ENCODE measurements around the gene KCTD21. TPM values are rescaled to one million over a fixed set of nuclear protein-coding genes. Genes with fewer than 3 reads are reported as not detected.

The KCTD21 gene
- polyA plus RNA-seq, 2 donors: 6.3 to 7.0 TPM

- Histone ChIP-seq H3K9me3 (ENCODE audit: control insufficient read depth in 2 of 2, insufficient read depth in 1 of 2, low read depth in 1 of 2, low read length in 1 of 2) (no peaks in the 10 kb centered on the region), H3K4me1 (ENCODE audit: control insufficient read depth in 2 of 2, insufficient read depth in 2 of 2, low read length in 1 of 2) (no peaks in the 10 kb centered on the region), H3K27ac (ENCODE audit: low read depth in 2 of 2, low read length in 1 of 2) (no peak overlapping the region), H3K27me3 (ENCODE audit: control insufficient read depth in 1 of 2, insufficient read depth in 2 of 2, low read length in 2 of 2) (no peaks in the 10 kb centered on the region), H3K36me3 (ENCODE audit: control insufficient read depth in 2 of 2, insufficient read depth in 2 of 2, low read length in 1 of 2) (peaks cover 4 to 26% of the 10 kb centered on the region in 2 donors), H3K4me3 (ENCODE audit: low read depth in 1 of 2, low read length in 2 of 2) (no peak overlapping the region)
- WGBS, 2 donors: 89 to 90% methylated on average over 29 to 31 of the region's 31 CpGs
Measured at GRCh38 chr11:78210000-78210608, 21.7 kb upstream of the KCTD21 start.

DNA sequence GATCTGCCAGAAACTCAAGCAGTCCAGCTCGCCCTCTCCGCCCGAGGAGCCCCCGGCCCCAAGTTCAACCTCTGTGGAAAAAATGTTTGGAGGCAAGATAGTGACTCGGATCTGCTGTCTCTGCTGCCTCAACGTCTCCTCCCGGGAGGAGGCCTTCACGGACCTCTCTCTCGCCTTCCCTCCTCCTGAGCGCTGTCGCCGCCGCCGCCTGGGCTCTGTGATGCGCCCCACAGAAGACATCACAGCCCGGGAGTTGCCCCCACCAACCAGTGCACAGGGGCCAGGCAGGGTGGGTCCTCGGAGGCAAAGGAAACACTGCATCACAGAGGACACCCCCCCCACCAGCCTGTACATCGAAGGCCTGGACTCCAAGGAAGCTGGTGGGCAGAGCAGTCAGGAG lies 21.1 kb upstream of the KCTD21 start:
- no peaks in the 10 kb centered on the region for H3K27me3 ChIP-seq (ENCODE audit: control insufficient read depth in 1 of 2, insufficient read depth in 2 of 2, low read length in 2 of 2)
- H3K4me3 ChIP-seq (ENCODE audit: low read depth in 1 of 2, low read length in 2 of 2): no peak overlapping the region
- 92% methylated on average over 18 of the region's 18 CpGs for WGBS, 2 donors
- no peak overlapping the region for H3K27ac ChIP-seq (ENCODE audit: low read depth in 2 of 2, low read length in 1 of 2)
- peaks cover 4 to 23% of the 10 kb centered on the region in 2 donors for H3K36me3 ChIP-seq (ENCODE audit: control insufficient read depth in 2 of 2, insufficient read depth in 2 of 2, low read length in 1 of 2)
- H3K9me3 ChIP-seq (ENCODE audit: control insufficient read depth in 2 of 2, insufficient read depth in 1 of 2, low read depth in 1 of 2, low read length in 1 of 2): no peaks in the 10 kb centered on the region
- H3K4me1 ChIP-seq (ENCODE audit: control insufficient read depth in 2 of 2, insufficient read depth in 2 of 2, low read length in 1 of 2): no peaks in the 10 kb centered on the region

DNA sequence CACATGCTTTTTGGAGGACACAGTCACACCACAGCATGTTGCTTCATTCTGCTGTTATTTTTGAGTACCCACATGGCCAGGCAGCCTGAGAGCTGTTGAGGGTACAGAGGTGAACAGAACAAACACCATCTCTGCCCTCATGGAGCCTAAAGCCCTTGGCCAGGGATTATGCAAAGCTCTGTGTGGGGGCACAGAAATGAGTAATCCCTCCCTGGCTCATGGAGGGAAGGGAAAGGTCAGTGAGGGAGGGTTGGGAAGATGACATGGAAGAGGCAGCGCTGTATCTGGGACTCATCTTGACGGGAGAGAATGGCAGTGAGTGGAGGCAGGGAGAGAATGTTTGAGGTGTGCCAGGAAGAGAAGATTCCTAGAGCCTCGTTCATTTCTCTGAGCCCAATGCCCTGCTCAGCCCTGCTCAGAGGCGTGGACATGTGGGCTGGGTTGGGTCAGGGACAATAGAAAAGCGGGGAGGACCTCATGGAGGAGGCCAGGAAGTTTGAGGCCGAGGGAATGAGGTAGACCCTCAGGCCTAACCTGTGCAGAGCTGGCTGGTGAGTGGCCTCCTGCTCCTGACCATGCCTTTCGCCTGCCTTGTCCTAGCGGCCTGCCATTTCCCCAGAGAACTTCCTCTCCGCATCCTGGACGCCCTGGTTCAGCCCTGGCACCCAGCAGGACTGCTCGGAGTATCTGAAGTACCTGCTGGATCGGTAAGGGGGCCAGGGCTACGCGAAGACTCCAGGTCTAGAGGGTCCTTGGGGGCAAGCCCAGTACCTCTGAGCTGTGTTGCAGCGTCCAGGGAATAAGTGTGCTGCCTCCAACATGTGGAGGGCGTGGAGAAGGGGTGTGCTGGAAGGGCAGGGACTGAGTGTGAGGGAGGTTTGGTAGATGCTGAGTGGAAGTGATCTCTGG lies 20.1 kb upstream of the KCTD21 start:
- no peaks in the 10 kb centered on the region for H3K4me1 ChIP-seq (ENCODE audit: control insufficient read depth in 2 of 2, insufficient read depth in 2 of 2, low read length in 1 of 2)
- H3K36me3 ChIP-seq (ENCODE audit: control insufficient read depth in 2 of 2, insufficient read depth in 2 of 2, low read length in 1 of 2): peaks cover 4 to 19% of the 10 kb centered on the region in 2 donors
- H3K27ac ChIP-seq (ENCODE audit: low read depth in 2 of 2, low read length in 1 of 2): no peak overlapping the region
- H3K4me3 ChIP-seq (ENCODE audit: low read depth in 1 of 2, low read length in 2 of 2): no peak overlapping the region
- H3K27me3 ChIP-seq (ENCODE audit: control insufficient read depth in 1 of 2, insufficient read depth in 2 of 2, low read length in 2 of 2): no peaks in the 10 kb centered on the region
- WGBS, 2 donors: 92 to 95% methylated on average over 16 of the region's 16 CpGs
- no peaks in the 10 kb centered on the region for H3K9me3 ChIP-seq (ENCODE audit: control insufficient read depth in 2 of 2, insufficient read depth in 1 of 2, low read depth in 1 of 2, low read length in 1 of 2)

DNA sequence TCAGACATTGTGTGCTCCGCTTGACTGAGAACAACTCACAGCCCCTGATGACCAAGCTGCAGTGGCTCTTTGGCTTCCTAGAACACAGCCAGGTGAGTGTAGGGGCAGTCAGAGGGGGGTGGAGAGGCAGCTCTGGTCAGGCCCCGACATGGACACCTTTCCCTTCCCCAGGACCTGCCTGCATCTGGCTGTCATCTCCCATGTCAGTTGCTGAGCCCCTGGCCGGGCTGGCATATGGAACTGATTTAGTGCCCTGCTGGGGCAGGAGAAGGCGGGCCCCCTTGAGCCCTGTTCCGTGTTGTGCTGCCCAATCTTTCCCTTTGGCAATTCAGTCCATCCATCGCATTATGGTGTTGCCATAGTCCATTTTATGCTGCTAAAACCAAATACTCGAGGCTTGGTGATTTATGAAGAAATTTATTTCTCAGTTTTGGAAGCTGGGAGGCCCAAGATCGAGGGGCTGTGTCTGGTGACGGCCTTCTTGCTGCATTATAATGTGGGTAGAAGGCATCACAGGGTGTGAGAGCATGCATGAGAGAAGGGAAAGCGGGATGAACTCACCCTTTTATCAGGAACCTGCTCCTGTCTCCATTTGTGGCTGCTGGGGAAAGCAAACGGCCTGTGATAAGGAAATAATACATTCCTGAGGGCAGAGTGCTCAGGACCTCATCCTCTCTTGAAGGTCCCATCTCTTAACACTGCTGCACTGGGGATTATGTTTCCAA lies 19.3 kb upstream of the KCTD21 start:
- 85 to 88% methylated on average over 11 of the region's 11 CpGs for WGBS, 2 donors
- Histone ChIP-seq H3K27me3 (ENCODE audit: control insufficient read depth in 1 of 2, insufficient read depth in 2 of 2, low read length in 2 of 2) (no peaks in the 10 kb centered on the region), H3K27ac (ENCODE audit: low read depth in 2 of 2, low read length in 1 of 2) (no peak overlapping the region), H3K4me1 (ENCODE audit: control insufficient read depth in 2 of 2, insufficient read depth in 2 of 2, low read length in 1 of 2) (no peaks in the 10 kb centered on the region), H3K9me3 (ENCODE audit: control insufficient read depth in 2 of 2, insufficient read depth in 1 of 2, low read depth in 1 of 2, low read length in 1 of 2) (no peaks in the 10 kb centered on the region), H3K36me3 (ENCODE audit: control insufficient read depth in 2 of 2, insufficient read depth in 2 of 2, low read length in 1 of 2) (peaks cover 4 to 19% of the 10 kb centered on the region in 2 donors), H3K4me3 (ENCODE audit: low read depth in 1 of 2, low read length in 2 of 2) (no peak overlapping the region)

GRCh38 chr11:78205691-78206090 lies 17.3 kb upstream of the KCTD21 start:
- H3K27ac ChIP-seq (ENCODE audit: low read depth in 2 of 2, low read length in 1 of 2): no peak overlapping the region
- WGBS, 2 donors: 93 to 96% methylated on average over 7 of the region's 7 CpGs
- H3K9me3 ChIP-seq (ENCODE audit: control insufficient read depth in 2 of 2, insufficient read depth in 1 of 2, low read depth in 1 of 2, low read length in 1 of 2): no peaks in the 10 kb centered on the region
- H3K36me3 ChIP-seq (ENCODE audit: control insufficient read depth in 2 of 2, insufficient read depth in 2 of 2, low read length in 1 of 2): peaks cover 4 to 25% of the 10 kb centered on the region in 2 donors
- H3K4me1 ChIP-seq (ENCODE audit: control insufficient read depth in 2 of 2, insufficient read depth in 2 of 2, low read length in 1 of 2): no peaks in the 10 kb centered on the region
- no peak overlapping the region for H3K4me3 ChIP-seq (ENCODE audit: low read depth in 1 of 2, low read length in 2 of 2)
- no peaks in the 10 kb centered on the region for H3K27me3 ChIP-seq (ENCODE audit: control insufficient read depth in 1 of 2, insufficient read depth in 2 of 2, low read length in 2 of 2)

DNA sequence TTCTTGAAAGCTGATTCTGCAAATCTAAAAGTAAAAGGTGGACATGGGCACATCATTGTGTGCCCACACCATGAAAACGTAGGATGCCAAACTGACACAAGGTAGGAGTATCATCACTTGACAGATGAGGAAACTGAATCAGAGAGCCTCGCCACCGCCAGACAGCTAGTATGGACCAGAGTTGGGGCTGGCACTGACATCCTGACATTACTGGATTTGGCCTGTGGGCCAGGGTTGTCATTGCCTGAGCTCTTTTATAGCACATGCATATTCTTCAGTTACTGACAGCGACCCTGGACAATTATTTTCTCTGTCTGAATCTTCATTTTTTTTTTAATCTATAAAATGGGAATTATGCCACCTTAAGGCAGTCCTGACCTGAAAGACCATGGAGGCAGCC lies 16.8 kb upstream of the KCTD21 start:
- H3K27ac ChIP-seq (ENCODE audit: low read depth in 2 of 2, low read length in 1 of 2): no peak overlapping the region
- H3K9me3 ChIP-seq (ENCODE audit: control insufficient read depth in 2 of 2, insufficient read depth in 1 of 2, low read depth in 1 of 2, low read length in 1 of 2): no peaks in the 10 kb centered on the region
- 90 to 95% methylated on average over 4 of the region's 4 CpGs for WGBS, 2 donors
- H3K27me3 ChIP-seq (ENCODE audit: control insufficient read depth in 1 of 2, insufficient read depth in 2 of 2, low read length in 2 of 2): no peaks in the 10 kb centered on the region
- H3K36me3 ChIP-seq (ENCODE audit: control insufficient read depth in 2 of 2, insufficient read depth in 2 of 2, low read length in 1 of 2): peaks cover 4 to 26% of the 10 kb centered on the region in 2 donors
- H3K4me1 ChIP-seq (ENCODE audit: control insufficient read depth in 2 of 2, insufficient read depth in 2 of 2, low read length in 1 of 2): no peaks in the 10 kb centered on the region
- H3K4me3 ChIP-seq (ENCODE audit: low read depth in 1 of 2, low read length in 2 of 2): no peak overlapping the region

DNA sequence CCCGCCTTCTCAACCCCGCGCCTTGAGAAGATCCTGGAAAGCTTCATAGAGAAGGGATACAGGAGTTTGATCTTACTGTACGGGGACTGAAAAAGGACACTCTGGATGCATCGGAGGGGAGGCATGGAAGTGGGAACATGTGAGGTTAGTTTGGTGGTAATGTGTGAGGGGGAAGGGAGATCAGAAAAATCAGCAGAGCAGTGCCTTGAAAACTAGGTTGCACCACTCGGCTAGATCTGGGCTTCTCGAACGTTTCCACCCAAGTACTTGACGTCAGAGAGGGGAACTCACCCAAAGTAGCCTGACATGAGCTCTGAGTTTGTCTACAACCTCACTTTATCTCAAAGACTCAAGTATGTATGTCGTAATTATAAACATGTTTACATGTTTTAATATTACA lies 14.8 kb upstream of the KCTD21 start:
- no peaks in the 10 kb centered on the region for H3K4me1 ChIP-seq (ENCODE audit: control insufficient read depth in 2 of 2, insufficient read depth in 2 of 2, low read length in 1 of 2)
- no peaks in the 10 kb centered on the region for H3K27me3 ChIP-seq (ENCODE audit: control insufficient read depth in 1 of 2, insufficient read depth in 2 of 2, low read length in 2 of 2)
- H3K9me3 ChIP-seq (ENCODE audit: control insufficient read depth in 2 of 2, insufficient read depth in 1 of 2, low read depth in 1 of 2, low read length in 1 of 2): no peaks in the 10 kb centered on the region
- peak overlapping the region in 1 of 2 donors; percentile 43 for H3K27ac ChIP-seq (ENCODE audit: low read depth in 2 of 2, low read length in 1 of 2)
- WGBS, 2 donors: 82 to 83% methylated on average over 10 of the region's 10 CpGs
- H3K4me3 ChIP-seq (ENCODE audit: low read depth in 1 of 2, low read length in 2 of 2): no peak overlapping the region
- H3K36me3 ChIP-seq (ENCODE audit: control insufficient read depth in 2 of 2, insufficient read depth in 2 of 2, low read length in 1 of 2): peaks cover 0 to 17% of the 10 kb centered on the region in 2 donors

GRCh38 chr11:78202733-78203167 lies 14.3 kb upstream of the KCTD21 start:
- H3K27ac ChIP-seq (ENCODE audit: low read depth in 2 of 2, low read length in 1 of 2): peak overlapping the region in 1 of 2 donors; percentile 43

GRCh38 chr11:78201096-78201818 lies 12.8 kb upstream of the KCTD21 start:
- Histone ChIP-seq H3K27ac (ENCODE audit: low read depth in 2 of 2, low read length in 1 of 2) (no peak overlapping the region), H3K27me3 (ENCODE audit: control insufficient read depth in 1 of 2, insufficient read depth in 2 of 2, low read length in 2 of 2) (no peaks in the 10 kb centered on the region), H3K4me3 (ENCODE audit: low read depth in 1 of 2, low read length in 2 of 2) (no peak overlapping the region), H3K36me3 (ENCODE audit: control insufficient read depth in 2 of 2, insufficient read depth in 2 of 2, low read length in 1 of 2) (peaks cover 0 to 26% of the 10 kb centered on the region in 2 donors), H3K4me1 (ENCODE audit: control insufficient read depth in 2 of 2, insufficient read depth in 2 of 2, low read length in 1 of 2) (no peaks in the 10 kb centered on the region), H3K9me3 (ENCODE audit: control insufficient read depth in 2 of 2, insufficient read depth in 1 of 2, low read depth in 1 of 2, low read length in 1 of 2) (no peaks in the 10 kb centered on the region)
- 89 to 90% methylated on average over 9 of the region's 9 CpGs for WGBS, 2 donors

More at GRCh38 chr11:78202733-78203167, 14.3 kb upstream of the KCTD21 start:
- H3K9me3 ChIP-seq (ENCODE audit: control insufficient read depth in 2 of 2, insufficient read depth in 1 of 2, low read depth in 1 of 2, low read length in 1 of 2): no peaks in the 10 kb centered on the region
- WGBS, 2 donors: 54 to 73% methylated on average over 3 of the region's 3 CpGs
- H3K4me3 ChIP-seq (ENCODE audit: low read depth in 1 of 2, low read length in 2 of 2): no peak overlapping the region
- peaks cover 0 to 22% of the 10 kb centered on the region in 2 donors for H3K36me3 ChIP-seq (ENCODE audit: control insufficient read depth in 2 of 2, insufficient read depth in 2 of 2, low read length in 1 of 2)
- no peaks in the 10 kb centered on the region for H3K27me3 ChIP-seq (ENCODE audit: control insufficient read depth in 1 of 2, insufficient read depth in 2 of 2, low read length in 2 of 2)
- H3K4me1 ChIP-seq (ENCODE audit: control insufficient read depth in 2 of 2, insufficient read depth in 2 of 2, low read length in 1 of 2): no peaks in the 10 kb centered on the region

Measured in esophagus (tissue), 2 donors.